K562 (cell line): ENCODE data around the gene TENT4A. TPM values are rescaled to one million over a fixed set of nuclear protein-coding genes. Genes with fewer than 3 reads are reported as not detected.
A peak's percentile ranks its signal among the peaks of the same experiment; 100 is the strongest.

Experiments used
- ATAC-seq: fragments of 200-7000 bp; cut with Tn5 transposase; 3 replicates; pipeline ENCODE4 v1.9.1; 2020; ENCODE audit warnings: moderate library complexity
- BruUV-seq: library from RNA; stranded (reverse); fragments of 400-500 nt; replicated peaks from 2 replicates; lab custom pipeline; 2021; lab: Mats Ljungman, UMichigan
- CTCF ChIA-PET: fragments of 300-600 bp; formaldehyde crosslinking; extraction: SDS; loops from one replicate; lab custom pipeline; 2021; ENCODE audit warnings: low intra/inter-chr PET ratio; lab: Yijun Ruan, JAX
- POLR2A ChIA-PET: fragments of 300-600, 350-650 bp; sonication (Branson Sonifier 250); formaldehyde crosslinking; extraction: SDS; loops from one replicate; lab custom pipeline; 2021; ENCODE audit warnings: antibody characterized with exemption, inconsistent platforms; lab: Yijun Ruan, JAX
- DNase-seq, 4 experiments: peaks; one replicate each; pipeline versions ENCODE4 v3.0.0 to v3.0.0-alpha.2; 2011 to 2018; ENCODE audit warnings: low spot score in 3 of 4, mixed read lengths in 3 of 4; ENCODE audit errors: extremely low read depth in 1 of 4
- FAIRE-seq: peaks from 2 replicates; lab custom pipeline; 2011; peaks lifted over from hg19 to GRCh38; lab: Jason Lieb, UNC
- H2AFZ ChIP-seq: 2 replicates; pipeline ENCODE4 v1.6.0; 2011; ENCODE audit warnings: low read depth, low read length, control low read depth, inconsistent platforms
- H3K27ac ChIP-seq: fragments of 200-600 bp; 3 replicates; pipeline ENCODE4 v1.8.0; 2011; ENCODE audit warnings: low read depth, mild to moderate bottlenecking, control low read depth, inconsistent platforms, low read length, moderate library complexity, mixed read lengths; ENCODE audit errors: extremely low read depth
- H3K27me3 ChIP-seq, 2 experiments: fragments of 300-600 bp in 1 of 2; 2 replicates in 1 of 2; 3 replicates in 1 of 2; pipeline versions ENCODE4 v1.6.0 to v1.8.0; 2011; ENCODE audit warnings: inconsistent platforms in 2 of 2, low read length in 2 of 2, mild to moderate bottlenecking in 1 of 2, mixed read lengths in 1 of 2, moderate library complexity in 1 of 2; ENCODE audit not compliant: control insufficient read depth in 2 of 2, insufficient read depth in 2 of 2
- H3K36me3 ChIP-seq: fragments of 300-600 bp; 3 replicates; pipeline ENCODE4 v1.8.0; 2011; ENCODE audit warnings: mild to moderate bottlenecking, low read length, inconsistent platforms; ENCODE audit not compliant: control insufficient read depth, insufficient read depth
- H3K4me1 ChIP-seq, 2 experiments: fragments of 200-600 bp in 1 of 2; replicated peaks in 1 of 2; 2 replicates in 1 of 2; 3 replicates in 1 of 2; pipeline versions ENCODE4 v1.5.1 to v1.8.0; 2011; ENCODE audit warnings: inconsistent platforms in 2 of 2, low read length in 2 of 2, mild to moderate bottlenecking in 1 of 2, mixed read lengths in 1 of 2, moderate library complexity in 1 of 2; ENCODE audit not compliant: control insufficient read depth in 2 of 2, insufficient read depth in 2 of 2
- H3K4me2 ChIP-seq: 2 replicates; pipeline ENCODE4 v1.6.1; 2011; ENCODE audit warnings: low read length, control low read depth, inconsistent platforms, mixed read lengths; ENCODE audit not compliant: insufficient read depth
- H3K4me3 ChIP-seq: fragments of 200-600 bp; sonication (generic), shearing (Covaris generic); 2 replicates; pipeline ENCODE4 v1.5.1; 2016; ENCODE audit warnings: control low read depth, inconsistent platforms
- H3K79me2 ChIP-seq: fragments of 200-600 bp; 3 replicates; pipeline ENCODE4 v1.8.0; 2011; ENCODE audit warnings: low read length, inconsistent platforms; ENCODE audit not compliant: control insufficient read depth, insufficient read depth
- H3K9ac ChIP-seq, 2 experiments: 2 replicates each; pipeline versions ENCODE4 v1.6.0 to v1.6.1; 2011; ENCODE audit warnings: low read depth in 2 of 2, low read length in 2 of 2, control low read depth in 1 of 2, inconsistent platforms in 1 of 2, mild to moderate bottlenecking in 1 of 2, mixed read lengths in 1 of 2; ENCODE audit not compliant: insufficient read depth in 1 of 2
- H3K9me1 ChIP-seq: one replicate; pipeline ENCODE4 v1.6.0; 2011; ENCODE audit warnings: inconsistent platforms, mild to moderate bottlenecking, low read length, moderate library complexity; ENCODE audit not compliant: control insufficient read depth, insufficient read depth
- H3K9me3 ChIP-seq: replicated peaks from 2 replicates; pipeline ENCODE4 v1.5.1; 2011; ENCODE audit warnings: low read depth, low read length, inconsistent platforms; ENCODE audit not compliant: control insufficient read depth, insufficient read depth
- H4K20me1 ChIP-seq: replicated peaks from 2 replicates; pipeline ENCODE4 v1.6.1; 2011; ENCODE audit warnings: low read length, inconsistent platforms, mixed read lengths; ENCODE audit not compliant: control insufficient read depth, insufficient read depth
- E4F1 ChIP-seq: fragments of 250-450 bp; sonication (Bioruptor Pico); IDR thresholded peaks from 2 replicates; pipeline ENCODE4 v1.5.0; 2021; ENCODE audit warnings: mild to moderate bottlenecking, borderline replicate concordance
- MAFF ChIP-seq: IDR thresholded peaks from 2 replicates; pipeline ENCODE4 v1.6.1; 2012; ENCODE audit warnings: low read length, improper control_type of control experiment
- NFIC ChIP-seq: fragments of 450-650 bp; IDR thresholded peaks from 2 replicates; pipeline ENCODE4 v1.6.1; 2017; ENCODE audit warnings: mild to moderate bottlenecking, inconsistent platforms
- OTX1 ChIP-seq: fragments of 450-650 bp; formaldehyde crosslinking; IDR thresholded peaks from 2 replicates; pipeline ENCODE4 v1.4.0; 2022; ENCODE audit warnings: mild to moderate bottlenecking
- SLC30A9 ChIP-seq: fragments of 250-450 bp; sonication (Bioruptor Pico); IDR thresholded peaks from 2 replicates; pipeline ENCODE4 v1.8.0; 2022; ENCODE audit warnings: mild to moderate bottlenecking, moderate library complexity
- WGBS: fragments of 100-300 bp; shearing (Covaris generic); methylation state at CpG from one replicate; pipeline ENCODE4 v1.1.6; 2016; ENCODE audit warnings: low coverage, mixed read lengths; ENCODE audit not compliant: insufficient coverage; ENCODE audit errors: missing lambda C conversion rate; 5-methylcytosine and 5-hydroxymethylcytosine counted together
- in situ Hi-C: fragments of 300-500 bp; cut with MboI; formaldehyde crosslinking; loops from 4 replicates; pipeline ENCODE4 v1.15.0; 2018; ENCODE audit warnings: inconsistent platforms, mixed read lengths
- intact Hi-C: fragments of 100-400 bp; cut with micrococcal nuclease; formaldehyde crosslinking; loops from 2 replicates; pipeline ENCODE4 v1.14.2; 2022
- polyA plus RNA-seq, 8 experiments: library from polyadenylated mRNA; depleted of rRNA in 4 of 8; stranded (reverse) in 5 of 8; unstranded in 3 of 8; fragments of >200 nt; fragmentation: Nextera tagmentation in 2 of 8; fragmentation: Illumina TruSeq in 1 of 8; extraction: Ambion mirVana in 2 of 8; extraction: Trizol in 1 of 8; gene quantifications; 2 replicates each; pipeline versions ENCODE4 v1.2.1 to v1.2.3, GENCODE V29; 2011 to 2014; ENCODE audit warnings: inconsistent platforms in 1 of 8, missing spikeins in 1 of 8
- total RNA-seq, 7 experiments: library from RNA; depleted of rRNA in 6 of 7; stranded (reverse); fragments of >200 nt in 6 of 7; fragmentation: Illumina TruSeq in 2 of 7; extraction: Trizol in 2 of 7; gene quantifications; 2 replicates each; pipeline versions ENCODE4 v1.2.1 to v1.2.3, GENCODE V29; 2011 to 2021; ENCODE audit warnings: low replicate concordance in 1 of 7
- TF ChIP-seq, protein P1 (sequence below): sonication (generic); formaldehyde crosslinking; IDR thresholded peaks from 2 replicates; pipeline ENCODE4 v1.8.0; 2023; ENCODE audit warnings: mild to moderate bottlenecking, missing genetic modification reagents
- TF ChIP-seq, protein P2 (sequence below): fragments of 250-450 bp; sonication (Bioruptor Pico); IDR thresholded peaks from 2 replicates; pipeline ENCODE4 v1.5.0; 2022; ENCODE audit warnings: mild to moderate bottlenecking

TENT4A gene
- total and polyA plus RNA-seq, 9 of the 15 experiments (the other 6 are each of a cell fraction or from before 2014, with no cell fraction given) = 1.3 to 27.3 (median 13.0) TPM

- TF ChIP-seq, protein P1, sequence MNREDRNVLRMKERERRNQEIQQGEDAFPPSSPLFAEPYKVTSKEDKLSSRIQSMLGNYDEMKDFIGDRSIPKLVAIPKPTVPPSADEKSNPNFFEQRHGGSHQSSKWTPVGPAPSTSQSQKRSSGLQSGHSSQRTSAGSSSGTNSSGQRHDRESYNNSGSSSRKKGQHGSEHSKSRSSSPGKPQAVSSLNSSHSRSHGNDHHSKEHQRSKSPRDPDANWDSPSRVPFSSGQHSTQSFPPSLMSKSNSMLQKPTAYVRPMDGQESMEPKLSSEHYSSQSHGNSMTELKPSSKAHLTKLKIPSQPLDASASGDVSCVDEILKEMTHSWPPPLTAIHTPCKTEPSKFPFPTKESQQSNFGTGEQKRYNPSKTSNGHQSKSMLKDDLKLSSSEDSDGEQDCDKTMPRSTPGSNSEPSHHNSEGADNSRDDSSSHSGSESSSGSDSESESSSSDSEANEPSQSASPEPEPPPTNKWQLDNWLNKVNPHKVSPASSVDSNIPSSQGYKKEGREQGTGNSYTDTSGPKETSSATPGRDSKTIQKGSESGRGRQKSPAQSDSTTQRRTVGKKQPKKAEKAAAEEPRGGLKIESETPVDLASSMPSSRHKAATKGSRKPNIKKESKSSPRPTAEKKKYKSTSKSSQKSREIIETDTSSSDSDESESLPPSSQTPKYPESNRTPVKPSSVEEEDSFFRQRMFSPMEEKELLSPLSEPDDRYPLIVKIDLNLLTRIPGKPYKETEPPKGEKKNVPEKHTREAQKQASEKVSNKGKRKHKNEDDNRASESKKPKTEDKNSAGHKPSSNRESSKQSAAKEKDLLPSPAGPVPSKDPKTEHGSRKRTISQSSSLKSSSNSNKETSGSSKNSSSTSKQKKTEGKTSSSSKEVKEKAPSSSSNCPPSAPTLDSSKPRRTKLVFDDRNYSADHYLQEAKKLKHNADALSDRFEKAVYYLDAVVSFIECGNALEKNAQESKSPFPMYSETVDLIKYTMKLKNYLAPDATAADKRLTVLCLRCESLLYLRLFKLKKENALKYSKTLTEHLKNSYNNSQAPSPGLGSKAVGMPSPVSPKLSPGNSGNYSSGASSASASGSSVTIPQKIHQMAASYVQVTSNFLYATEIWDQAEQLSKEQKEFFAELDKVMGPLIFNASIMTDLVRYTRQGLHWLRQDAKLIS (CRISPR knock-in tag) = no peak
- TF ChIP-seq, protein P2, sequence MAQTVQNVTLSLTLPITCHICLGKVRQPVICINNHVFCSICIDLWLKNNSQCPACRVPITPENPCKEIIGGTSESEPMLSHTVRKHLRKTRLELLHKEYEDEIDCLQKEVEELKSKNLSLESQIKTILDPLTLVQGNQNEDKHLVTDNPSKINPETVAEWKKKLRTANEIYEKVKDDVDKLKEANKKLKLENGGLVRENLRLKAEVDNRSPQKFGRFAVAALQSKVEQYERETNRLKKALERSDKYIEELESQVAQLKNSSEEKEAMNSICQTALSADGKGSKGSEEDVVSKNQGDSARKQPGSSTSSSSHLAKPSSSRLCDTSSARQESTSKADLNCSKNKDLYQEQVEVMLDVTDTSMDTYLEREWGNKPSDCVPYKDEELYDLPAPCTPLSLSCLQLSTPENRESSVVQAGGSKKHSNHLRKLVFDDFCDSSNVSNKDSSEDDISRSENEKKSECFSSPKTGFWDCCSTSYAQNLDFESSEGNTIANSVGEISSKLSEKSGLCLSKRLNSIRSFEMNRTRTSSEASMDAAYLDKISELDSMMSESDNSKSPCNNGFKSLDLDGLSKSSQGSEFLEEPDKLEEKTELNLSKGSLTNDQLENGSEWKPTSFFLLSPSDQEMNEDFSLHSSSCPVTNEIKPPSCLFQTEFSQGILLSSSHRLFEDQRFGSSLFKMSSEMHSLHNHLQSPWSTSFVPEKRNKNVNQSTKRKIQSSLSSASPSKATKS (CRISPR knock-in tag) = no peak
These were observed 46.8 kb downstream of the TENT4A start (continued) for GRCh38 chr5:6759983-6760382.

DNA sequence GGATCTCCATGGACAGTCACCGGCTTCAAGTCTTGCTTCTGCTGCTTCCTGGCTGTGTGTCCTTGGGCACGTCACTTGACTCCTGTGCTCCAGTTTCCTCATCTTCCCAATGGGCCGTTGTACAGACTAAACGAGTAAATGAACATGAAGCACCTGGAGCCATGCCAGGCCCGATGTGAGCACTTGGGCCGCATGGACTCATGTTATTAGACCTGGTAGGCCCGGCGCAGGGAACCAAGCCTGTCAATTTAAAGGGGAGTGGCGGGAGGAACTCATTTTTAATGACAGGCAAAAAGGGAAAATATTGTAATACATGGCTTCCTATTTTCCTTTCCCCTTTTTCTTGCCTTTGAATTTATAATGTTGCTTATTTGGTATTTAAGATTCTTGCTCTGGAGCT, 47.5 kb downstream of the TENT4A start:
- CTCF ChIA-PET = interaction anchor here (0.6 kb wide), 1 partner anchor 58 kb away, joined by 3 read pairs; no protein-coding TSS in a partner anchor
- H3K9me1 ChIP-seq = no peaks in the 10 kb centered on the region
- ATAC-seq = no peak
- TF ChIP-seq OTX1 (CRISPR knock-in tag) = no peak
- TF ChIP-seq SLC30A9 (CRISPR knock-in tag) = no peak
- TF ChIP-seq, protein P2 (CRISPR knock-in tag) = no peak
- TF ChIP-seq E4F1 (CRISPR knock-in tag) = no peak
- TF ChIP-seq MAFF = no peak
- TF ChIP-seq NFIC = 0 out of 2 replicates have a peak, but pooled peaks have one; percentile 13

More for the DNA sequence above, 47.5 kb downstream of the TENT4A start:
- Histone ChIP-seq H3K4me2 (no peak overlapping the region), H3K79me2 (no peaks in the 10 kb centered on the region), H3K27me3 (no peaks in the 10 kb centered on the region), H2AFZ (no peak overlapping the region), H3K4me3 (no peak overlapping the region), H3K27ac (no peak overlapping the region), H3K4me1 (peaks cover 0 to 8% of the 10 kb centered on the region in 2 experiments; a peak in 2 of 5 replicates), H4K20me1 (no peaks in the 10 kb centered on the region), H3K9ac (no peak overlapping the region), H3K36me3 (peaks cover 27% of the 10 kb centered on the region), H3K9me3 (no peaks in the 10 kb centered on the region)
- WGBS = 65% methylated on average over 9 of the region's 9 CpGs
- in situ Hi-C loops (no loop called here), intact Hi-C loops (no loop called here)
- FAIRE-seq (peak; percentile 11), DNase-seq (no peak)
- no TSS peak for BruUV-seq
- POLR2A ChIA-PET = interaction anchor here (0.6 kb wide), 1 partner anchor 30 kb away, joined by 3 read pairs; no protein-coding TSS in a partner anchor
